Glutamatergic neuron (in vitro differentiated cells): ENCODE data around the gene COL25A1. TPM values are rescaled to one million over a fixed set of nuclear protein-coding genes. Genes with fewer than 3 reads are reported as not detected.

ENCODE experiments used
- DNase-seq: peaks from one replicate; pipeline ENCODE4 v3.0.0; 2022
- H3K27ac Mint-ChIP-seq: one replicate; pipeline ENCODE4 v1.8.0; 2020; ENCODE audit warnings: mild to moderate bottlenecking, mixed read lengths, inconsistent platforms; ENCODE audit not compliant: unreplicated experiment
- H3K27me3 Mint-ChIP-seq: one replicate; pipeline ENCODE4 v1.8.0; 2020; ENCODE audit warnings: mild to moderate bottlenecking, moderate library complexity, mixed read lengths, inconsistent platforms; ENCODE audit not compliant: unreplicated experiment
- H3K36me3 Mint-ChIP-seq: one replicate; pipeline ENCODE4 v1.8.0; 2020; ENCODE audit warnings: mild to moderate bottlenecking, mixed read lengths, inconsistent platforms; ENCODE audit not compliant: unreplicated experiment
- H3K4me1 Mint-ChIP-seq: one replicate; pipeline ENCODE4 v1.8.0; 2020; ENCODE audit warnings: mild to moderate bottlenecking, low read depth, mixed read lengths, inconsistent platforms; ENCODE audit not compliant: unreplicated experiment
- H3K4me3 Mint-ChIP-seq: one replicate; pipeline ENCODE4 v1.8.0; 2020; ENCODE audit warnings: mild to moderate bottlenecking, mixed read lengths, inconsistent platforms; ENCODE audit not compliant: unreplicated experiment
- H3K9me3 Mint-ChIP-seq: one replicate; pipeline ENCODE4 v1.8.0; 2020; ENCODE audit warnings: mild to moderate bottlenecking, moderate library complexity, mixed read lengths, inconsistent platforms; ENCODE audit not compliant: unreplicated experiment
- total RNA-seq: library from RNA; stranded (reverse); fragmentation: NEBNext Ultra II Directional; extraction: Animal tissue kit (Norgen Biotek cat#: 25700); gene quantifications from one replicate; pipeline ENCODE4 v1.2.1, GENCODE V29; 2021; ENCODE audit not compliant: unreplicated experiment
- TF ChIP-seq, protein P1 (sequence below): fragments of 200-600 bp; sonication (generic); IDR thresholded peaks from one replicate; pipeline ENCODE4 v1.5.0; 2021; ENCODE audit not compliant: partially characterized antibody, unreplicated experiment

The COL25A1 gene
- total RNA-seq, 1 donor from 2014 or later: 1.1 TPM

- no peak overlapping the region for H3K4me3 Mint-ChIP-seq
- TF ChIP-seq, protein P1, sequence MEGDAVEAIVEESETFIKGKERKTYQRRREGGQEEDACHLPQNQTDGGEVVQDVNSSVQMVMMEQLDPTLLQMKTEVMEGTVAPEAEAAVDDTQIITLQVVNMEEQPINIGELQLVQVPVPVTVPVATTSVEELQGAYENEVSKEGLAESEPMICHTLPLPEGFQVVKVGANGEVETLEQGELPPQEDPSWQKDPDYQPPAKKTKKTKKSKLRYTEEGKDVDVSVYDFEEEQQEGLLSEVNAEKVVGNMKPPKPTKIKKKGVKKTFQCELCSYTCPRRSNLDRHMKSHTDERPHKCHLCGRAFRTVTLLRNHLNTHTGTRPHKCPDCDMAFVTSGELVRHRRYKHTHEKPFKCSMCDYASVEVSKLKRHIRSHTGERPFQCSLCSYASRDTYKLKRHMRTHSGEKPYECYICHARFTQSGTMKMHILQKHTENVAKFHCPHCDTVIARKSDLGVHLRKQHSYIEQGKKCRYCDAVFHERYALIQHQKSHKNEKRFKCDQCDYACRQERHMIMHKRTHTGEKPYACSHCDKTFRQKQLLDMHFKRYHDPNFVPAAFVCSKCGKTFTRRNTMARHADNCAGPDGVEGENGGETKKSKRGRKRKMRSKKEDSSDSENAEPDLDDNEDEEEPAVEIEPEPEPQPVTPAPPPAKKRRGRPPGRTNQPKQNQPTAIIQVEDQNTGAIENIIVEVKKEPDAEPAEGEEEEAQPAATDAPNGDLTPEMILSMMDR: no peak
- no peak overlapping the region for H3K27ac Mint-ChIP-seq
- no peaks in the 10 kb centered on the region for H3K36me3 Mint-ChIP-seq
- no peaks in the 10 kb centered on the region for H3K4me1 Mint-ChIP-seq
- no peak for DNase-seq
- no peaks in the 10 kb centered on the region for H3K27me3 Mint-ChIP-seq
- no peaks in the 10 kb centered on the region for H3K9me3 Mint-ChIP-seq
These were observed 321.8 kb downstream of the COL25A1 start for GRCh38 chr4:108980455-108981239.

DNA sequence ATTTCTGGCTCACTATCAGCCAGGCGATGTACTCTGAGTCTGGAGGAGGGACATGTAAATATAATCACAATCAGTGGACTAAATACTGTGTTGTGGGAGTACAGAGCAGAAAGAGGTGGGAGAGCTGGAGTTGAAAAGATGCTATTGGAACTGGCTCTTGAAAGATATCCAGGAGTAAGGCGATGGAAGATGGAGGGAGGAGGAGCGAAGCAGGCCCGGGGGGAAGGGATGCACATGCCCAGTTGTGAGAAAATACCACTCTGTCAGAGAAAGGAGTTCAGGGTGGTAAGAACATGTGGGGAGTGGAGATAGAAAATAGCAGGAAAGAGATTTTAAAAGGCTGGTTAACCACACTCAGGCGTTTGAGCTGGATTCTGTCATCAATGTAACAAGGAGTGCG, 322.7 kb downstream of the COL25A1 start:
- H3K4me1 Mint-ChIP-seq: no peaks in the 10 kb centered on the region
- no peaks in the 10 kb centered on the region for H3K36me3 Mint-ChIP-seq
- H3K27me3 Mint-ChIP-seq: no peaks in the 10 kb centered on the region
- TF ChIP-seq, protein P1: no peak
- H3K4me3 Mint-ChIP-seq: no peak overlapping the region
- H3K27ac Mint-ChIP-seq: no peak overlapping the region
- DNase-seq: no peak
- no peaks in the 10 kb centered on the region for H3K9me3 Mint-ChIP-seq

GRCh38 chr4:108978066-108978465, 324.4 kb downstream of the COL25A1 start:
- no peaks in the 10 kb centered on the region for H3K27me3 Mint-ChIP-seq
- no peak overlapping the region for H3K27ac Mint-ChIP-seq
- H3K4me3 Mint-ChIP-seq: no peak overlapping the region
- no peak for DNase-seq
- no peaks in the 10 kb centered on the region for H3K9me3 Mint-ChIP-seq
- no peaks in the 10 kb centered on the region for H3K4me1 Mint-ChIP-seq
- H3K36me3 Mint-ChIP-seq: no peaks in the 10 kb centered on the region
- TF ChIP-seq, protein P1: no peak

DNA sequence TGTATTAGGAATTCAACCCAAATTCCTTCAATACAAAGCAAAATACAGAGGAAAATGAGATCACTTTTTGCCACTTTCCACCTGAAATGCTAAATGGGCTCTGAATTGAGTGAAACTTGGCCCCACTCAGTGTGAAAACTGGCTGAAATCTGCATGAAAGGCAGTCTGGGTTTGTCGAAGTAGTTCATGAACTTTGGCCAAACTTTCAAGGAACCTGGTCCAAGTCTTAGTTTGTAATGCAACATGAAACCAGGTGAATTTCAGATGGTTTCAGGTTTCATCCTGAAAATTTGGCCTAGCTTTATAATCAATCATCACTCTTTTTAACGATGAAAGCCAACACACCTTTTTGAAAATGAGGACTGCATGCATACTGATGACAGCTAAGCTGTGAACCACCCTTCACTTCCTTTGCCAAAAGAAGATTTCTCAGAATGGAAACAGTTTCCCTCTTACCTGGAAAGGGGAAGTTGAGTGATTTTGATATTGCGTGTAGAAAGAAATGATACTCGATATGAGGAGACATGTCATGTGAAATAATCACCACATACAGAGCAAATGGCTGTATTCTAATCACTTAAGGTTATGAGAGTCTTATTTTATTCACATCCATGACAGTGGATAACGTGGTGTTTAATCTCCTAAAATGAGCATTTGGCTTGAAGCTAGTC, 329.7 kb downstream of the COL25A1 start:
- no peaks in the 10 kb centered on the region for H3K36me3 Mint-ChIP-seq
- TF ChIP-seq, protein P1: no peak
- DNase-seq: no peak
- no peak overlapping the region for H3K27ac Mint-ChIP-seq
- H3K9me3 Mint-ChIP-seq: no peaks in the 10 kb centered on the region
- no peak overlapping the region for H3K4me3 Mint-ChIP-seq
- no peaks in the 10 kb centered on the region for H3K27me3 Mint-ChIP-seq
- H3K4me1 Mint-ChIP-seq: no peaks in the 10 kb centered on the region

DNA sequence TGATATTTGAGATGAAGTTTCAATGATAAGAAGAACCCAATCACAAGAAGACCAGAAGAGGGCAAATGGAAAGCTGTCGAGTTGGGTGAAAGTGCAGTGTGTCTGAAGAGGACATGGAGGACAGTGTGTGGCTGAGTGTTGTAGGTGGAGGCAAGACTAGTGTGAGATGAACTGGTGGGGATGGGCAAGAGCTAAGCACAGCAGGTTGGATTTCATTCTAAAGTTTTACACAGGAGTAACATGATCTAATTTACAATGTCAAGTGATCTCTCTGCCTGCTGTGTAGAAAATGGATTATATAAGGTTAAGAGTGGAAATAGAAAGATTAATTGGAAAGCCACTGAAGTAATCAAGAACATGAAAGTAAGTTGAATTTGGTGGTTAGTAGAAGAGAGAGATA, 331.0 kb downstream of the COL25A1 start:
- H3K4me3 Mint-ChIP-seq: no peak overlapping the region
- H3K36me3 Mint-ChIP-seq: no peaks in the 10 kb centered on the region
- TF ChIP-seq, protein P1: no peak
- H3K27me3 Mint-ChIP-seq: no peaks in the 10 kb centered on the region
- no peaks in the 10 kb centered on the region for H3K9me3 Mint-ChIP-seq
- H3K4me1 Mint-ChIP-seq: no peaks in the 10 kb centered on the region
- DNase-seq: no peak
- H3K27ac Mint-ChIP-seq: no peak overlapping the region
